RWPE2 (cell line): ENCODE results near the gene ME3.

ENCODE experiments used
- ATAC-seq: fragments of 200-7000 bp; cut with Tn5 transposase; 3 replicates; pipeline ENCODE4 v1.9.1; 2021; ENCODE audit warnings: low read depth
- DNase-seq: peaks from one replicate; pipeline ENCODE4 v3.0.0-alpha.2; 2020; ENCODE audit warnings: low spot score
- H3K27ac ChIP-seq: fragments of 450-650 bp; 2 replicates; pipeline ENCODE4 v1.5.1; 2017; ENCODE audit warnings: mild to moderate bottlenecking; ENCODE audit not compliant: poor library complexity, severe bottlenecking
- H3K27me3 ChIP-seq: fragments of 250-450 bp; sonication (Bioruptor Pico); 2 replicates; pipeline ENCODE4 v1.5.1; 2021; ENCODE audit warnings: mild to moderate bottlenecking, moderate library complexity; ENCODE audit not compliant: insufficient read depth, poor library complexity, severe bottlenecking
- H3K36me3 ChIP-seq: fragments of 250-450 bp; sonication (Bioruptor Pico); 2 replicates; pipeline ENCODE4 v1.5.1; 2020; ENCODE audit warnings: low read depth, mild to moderate bottlenecking, moderate library complexity
- H3K4me1 ChIP-seq: fragments of 250-450 bp; sonication (Bioruptor Pico); 2 replicates; pipeline ENCODE4 v1.5.1; 2021; ENCODE audit warnings: mild to moderate bottlenecking, moderate library complexity; ENCODE audit not compliant: insufficient read depth, poor library complexity, severe bottlenecking
- H3K4me3 ChIP-seq: fragments of 250-450 bp; sonication (Bioruptor Pico); 2 replicates; pipeline ENCODE4 v1.5.1; 2021; ENCODE audit warnings: mild to moderate bottlenecking, moderate library complexity; ENCODE audit not compliant: severe bottlenecking
- H3K9me3 ChIP-seq: fragments of 250-450 bp; sonication (Bioruptor Pico); 2 replicates; pipeline ENCODE4 v1.5.1; 2021; ENCODE audit warnings: mild to moderate bottlenecking, moderate library complexity; ENCODE audit not compliant: severe bottlenecking
- CTCF ChIP-seq: fragments of 450-650 bp; IDR thresholded peaks from one replicate; pipeline ENCODE4 v1.5.1; 2017; ENCODE audit warnings: mild to moderate bottlenecking, moderate library complexity; ENCODE audit not compliant: poor library complexity, severe bottlenecking

Gene ME3

GRCh38 chr11:86589204-86589603 is 83.2 kb downstream of the ME3 start:
- DNase-seq (no peak), ATAC-seq (no peak)
- no peak overlapping the region for H3K27ac ChIP-seq
- H3K4me1 ChIP-seq: peaks cover 23% of the 10 kb centered on the region
- no peak overlapping the region for H3K4me3 ChIP-seq
- H3K36me3 ChIP-seq: no peaks in the 10 kb centered on the region
- no peak for TF ChIP-seq CTCF
- no peaks in the 10 kb centered on the region for H3K27me3 ChIP-seq
- H3K9me3 ChIP-seq: no peaks in the 10 kb centered on the region

GRCh38 chr11:86588566-86589090 is 83.8 kb downstream of the ME3 start:
- Histone ChIP-seq H3K9me3 (no peaks in the 10 kb centered on the region), H3K27me3 (no peaks in the 10 kb centered on the region), H3K4me1 (peaks cover 17% of the 10 kb centered on the region), H3K36me3 (no peaks in the 10 kb centered on the region), H3K4me3 (no peak overlapping the region), H3K27ac (no peak overlapping the region)
- TF ChIP-seq CTCF: no peak
- DNase-seq (no peak), ATAC-seq (no peak)

- Histone ChIP-seq H3K9me3 (no peaks in the 10 kb centered on the region), H3K4me1 (peaks cover 8% of the 10 kb centered on the region), H3K4me3 (no peak overlapping the region), H3K27me3 (no peaks in the 10 kb centered on the region), H3K27ac (no peak overlapping the region), H3K36me3 (no peaks in the 10 kb centered on the region)
- no peak for DNase-seq
- ATAC-seq: no peak
- no peak for TF ChIP-seq CTCF
These were observed 84.9 kb downstream of the ME3 start for GRCh38 chr11:86587264-86588193.

- H3K27ac ChIP-seq: no peak overlapping the region
- no peak for ATAC-seq
These were observed 86.1 kb downstream of the ME3 start for GRCh38 chr11:86586307-86586706.

More at GRCh38 chr11:86586307-86586706, 86.1 kb downstream of the ME3 start:
- no peaks in the 10 kb centered on the region for H3K9me3 ChIP-seq
- no peak for TF ChIP-seq CTCF
- H3K4me1 ChIP-seq: no peaks in the 10 kb centered on the region
- no peak for DNase-seq
- no peaks in the 10 kb centered on the region for H3K36me3 ChIP-seq
- H3K4me3 ChIP-seq: no peak overlapping the region
- no peaks in the 10 kb centered on the region for H3K27me3 ChIP-seq
